ENCODE measurements around the gene MYH14.

The MYH14 gene

GRCh38 chr19:50197348-50197747 is 6.1 kb upstream of the MYH14 start:
- H3K79me2 ChIP-seq (ENCODE audit: low read length): no peaks in the 10 kb centered on the region
- H3K9ac ChIP-seq (ENCODE audit: low read length): no peak overlapping the region
- TF ChIP-seq EZH2phosphoT487 (IDR thresholded peaks at IDR 0.05; ENCODE audit: low read depth) (no peak), CTCF (IDR thresholded peaks at IDR 0.05; ENCODE audit: low read depth, low read length) (no peak)
- no peaks in the 10 kb centered on the region for H4K20me1 ChIP-seq (ENCODE audit: insufficient read depth, low read length)
- H3K27me3 ChIP-seq (ENCODE audit: low read depth, low read length): peaks cover 56% of the 10 kb centered on the region
- peaks cover 8% of the 10 kb centered on the region for H3K4me1 ChIP-seq (ENCODE audit: low read length)
- no peak overlapping the region for H3K27ac ChIP-seq (ENCODE audit: low read length)
- H2AFZ ChIP-seq (ENCODE audit: low read depth, low read length): no peak overlapping the region
- H3K9me3 ChIP-seq (ENCODE audit: insufficient read depth, low read length): no peaks in the 10 kb centered on the region
- no peaks in the 10 kb centered on the region for H3K36me3 ChIP-seq (replicated peaks; ENCODE audit: low read depth, low read length)
- no peak overlapping the region for H3K4me3 ChIP-seq (ENCODE audit: low read length)
- no peak overlapping the region for H3K4me2 ChIP-seq (ENCODE audit: low read length)

- peaks cover 49% of the 10 kb centered on the region for H3K27me3 ChIP-seq (ENCODE audit: low read depth, low read length)
- H3K9ac ChIP-seq (ENCODE audit: low read length): no peak overlapping the region
- no peaks in the 10 kb centered on the region for H3K36me3 ChIP-seq (replicated peaks; ENCODE audit: low read depth, low read length)
- no peaks in the 10 kb centered on the region for H3K9me3 ChIP-seq (ENCODE audit: insufficient read depth, low read length)
- no peaks in the 10 kb centered on the region for H3K79me2 ChIP-seq (ENCODE audit: low read length)
- TF ChIP-seq CTCF (IDR thresholded peaks at IDR 0.05; ENCODE audit: low read depth, low read length) (no peak), EZH2phosphoT487 (IDR thresholded peaks at IDR 0.05; ENCODE audit: low read depth) (no peak)
- H3K4me2 ChIP-seq (ENCODE audit: low read length): no peak overlapping the region
- H3K4me3 ChIP-seq (ENCODE audit: low read length): no peak overlapping the region
- H2AFZ ChIP-seq (ENCODE audit: low read depth, low read length): no peak overlapping the region
- peaks cover 8% of the 10 kb centered on the region for H3K4me1 ChIP-seq (ENCODE audit: low read length)
- H3K27ac ChIP-seq (ENCODE audit: low read length): no peak overlapping the region
- H4K20me1 ChIP-seq (ENCODE audit: insufficient read depth, low read length): no peaks in the 10 kb centered on the region
These were observed 4.8 kb upstream of the MYH14 start for GRCh38 chr19:50198431-50199258.

- H3K9me3 ChIP-seq (ENCODE audit: insufficient read depth, low read length): no peaks in the 10 kb centered on the region
These were observed 4.2 kb upstream of the MYH14 start for GRCh38 chr19:50199259-50199555.

GRCh38 chr19:50202386-50202785 is 1.0 kb upstream of the MYH14 start:
- H3K79me2 ChIP-seq (ENCODE audit: low read length): no peaks in the 10 kb centered on the region
- H3K4me3 ChIP-seq (ENCODE audit: low read length): no peak overlapping the region
- no peaks in the 10 kb centered on the region for H3K4me1 ChIP-seq (ENCODE audit: low read length)
- H4K20me1 ChIP-seq (ENCODE audit: insufficient read depth, low read length): no peaks in the 10 kb centered on the region
- H3K27ac ChIP-seq (ENCODE audit: low read length): no peak overlapping the region
- peaks cover 22% of the 10 kb centered on the region for H3K27me3 ChIP-seq (ENCODE audit: low read depth, low read length)
- TF ChIP-seq EZH2phosphoT487 (IDR thresholded peaks at IDR 0.05; ENCODE audit: low read depth): no peak
- no peak for TF ChIP-seq CTCF (IDR thresholded peaks at IDR 0.05; ENCODE audit: low read depth, low read length)
- H3K4me2 ChIP-seq (ENCODE audit: low read length): no peak overlapping the region
- no peaks in the 10 kb centered on the region for H3K36me3 ChIP-seq (replicated peaks; ENCODE audit: low read depth, low read length)
- H3K9me3 ChIP-seq (ENCODE audit: insufficient read depth, low read length): no peaks in the 10 kb centered on the region
- H2AFZ ChIP-seq (ENCODE audit: low read depth, low read length): no peak overlapping the region
- no peak overlapping the region for H3K9ac ChIP-seq (ENCODE audit: low read length)

More at GRCh38 chr19:50199259-50199555, 4.2 kb upstream of the MYH14 start:
- TF ChIP-seq EZH2phosphoT487 (IDR thresholded peaks at IDR 0.05; ENCODE audit: low read depth) (no peak), CTCF (IDR thresholded peaks at IDR 0.05; ENCODE audit: low read depth, low read length) (no peak)
- Histone ChIP-seq H3K36me3 (replicated peaks; ENCODE audit: low read depth, low read length) (no peaks in the 10 kb centered on the region), H3K4me2 (ENCODE audit: low read length) (no peak overlapping the region), H3K9ac (ENCODE audit: low read length) (no peak overlapping the region), H3K4me1 (ENCODE audit: low read length) (peaks cover 8% of the 10 kb centered on the region), H3K27ac (ENCODE audit: low read length) (no peak overlapping the region), H4K20me1 (ENCODE audit: insufficient read depth, low read length) (no peaks in the 10 kb centered on the region), H3K4me3 (ENCODE audit: low read length) (no peak overlapping the region), H3K79me2 (ENCODE audit: low read length) (no peaks in the 10 kb centered on the region), H2AFZ (ENCODE audit: low read depth, low read length) (no peak overlapping the region), H3K27me3 (ENCODE audit: low read depth, low read length) (peaks cover 48% of the 10 kb centered on the region)
